PC-3 (cell line): ENCODE data around the gene DCTN3. TPM values are rescaled to one million over a fixed set of nuclear protein-coding genes. Genes with fewer than 3 reads are reported as not detected.

ENCODE experiments used
- ATAC-seq: fragments of 200-7000 bp; cut with Tn5 transposase; 2 replicates; pipeline ENCODE4 v1.9.1; 2020; ENCODE audit warnings: mild to moderate bottlenecking, moderate library complexity
- BruUV-seq: library from RNA; stranded (reverse); fragments of 400-500 nt; replicated peaks from 2 replicates; lab custom pipeline; 2021; lab: Mats Ljungman, UMichigan
- CTCF ChIA-PET: fragments of 300-600 bp; sonication (Branson Sonifier 250); formaldehyde crosslinking; loops from one replicate; lab custom pipeline; 2022; ENCODE audit warnings: antibody characterized with exemption; lab: Charles Lee
- POLR2A ChIA-PET: fragments of 300-600 bp; sonication (Branson Sonifier 250); formaldehyde crosslinking; loops from one replicate; lab custom pipeline; 2022; ENCODE audit warnings: antibody characterized with exemption; ENCODE audit not compliant: unreplicated experiment; lab: Charles Lee
- DNase-seq: peaks from one replicate; pipeline ENCODE4 v3.0.0-alpha.2; 2015
- H2AFZ ChIP-seq: fragments of 300-600 bp; sonication (generic); 2 replicates; pipeline ENCODE4 v1.6.0; 2016; ENCODE audit warnings: antibody characterized with exemption, low read length
- H3F3A ChIP-seq: fragments of 300-600 bp; sonication (generic); one replicate; pipeline ENCODE4 v1.6.0; 2017; ENCODE audit warnings: antibody characterized with exemption, low read length, control low read depth, mild to moderate bottlenecking; ENCODE audit not compliant: unreplicated experiment
- H3K27ac ChIP-seq: fragments of 300-600 bp; sonication (generic); 2 replicates; pipeline ENCODE4 v1.5.1; 2016; ENCODE audit warnings: mild to moderate bottlenecking, low read length
- H3K27me3 ChIP-seq: fragments of 300-600 bp; sonication (generic); 2 replicates; pipeline ENCODE4 v1.6.1; 2016; ENCODE audit warnings: low read length, mixed read lengths
- H3K36me3 ChIP-seq: fragments of 300-600 bp; sonication (generic); 2 replicates; pipeline ENCODE4 v1.6.1; 2016; ENCODE audit warnings: low read depth, mixed run types, low read length, mixed read lengths
- H3K4me1 ChIP-seq: fragments of 300-600 bp; sonication (generic); 2 replicates; pipeline ENCODE4 v1.5.1; 2016; ENCODE audit warnings: low read length; ENCODE audit not compliant: insufficient read depth
- H3K4me2 ChIP-seq: fragments of 300-600 bp; sonication (generic); 2 replicates; pipeline ENCODE4 v1.6.0; 2016; ENCODE audit warnings: low read length
- H3K4me3 ChIP-seq: fragments of 300-600 bp; sonication (generic); 2 replicates; pipeline ENCODE4 v1.5.1; 2016; ENCODE audit warnings: mild to moderate bottlenecking, low read length, mixed read lengths
- H3K79me2 ChIP-seq: fragments of 300-600 bp; sonication (generic); 2 replicates; pipeline ENCODE4 v1.6.1; 2017; ENCODE audit warnings: low read length, mixed read lengths
- H3K9ac ChIP-seq: fragments of 300-600 bp; sonication (generic); 2 replicates; pipeline ENCODE4 v1.6.0; 2016; ENCODE audit warnings: mild to moderate bottlenecking, low read length
- H3K9me2 ChIP-seq: fragments of 300-600 bp; sonication (generic); replicated peaks from 2 replicates; pipeline ENCODE4 v1.6.1; 2016; ENCODE audit warnings: mixed run types, low read length, mixed read lengths
- H3K9me3 ChIP-seq: fragments of 300-600 bp; sonication (generic); 2 replicates; pipeline ENCODE4 v1.6.1; 2016; ENCODE audit warnings: low read length, mixed read lengths
- H4K20me1 ChIP-seq: fragments of 300-600 bp; sonication (generic); 2 replicates; pipeline ENCODE4 v1.6.1; 2016; ENCODE audit warnings: low read length, mixed read lengths
- CTCF ChIP-seq: fragments of 300-600 bp; sonication (generic); conservative IDR thresholded peaks from 2 replicates; pipeline ENCODE4 v1.5.1; 2017; ENCODE audit warnings: antibody characterized with exemption, low read depth, mild to moderate bottlenecking, low read length
- EZH2 ChIP-seq: fragments of 300-600 bp; sonication (generic); IDR thresholded peaks from one replicate; pipeline ENCODE4 v1.6.1; 2017; ENCODE audit warnings: antibody characterized with exemption, mild to moderate bottlenecking, low read length; ENCODE audit not compliant: unreplicated experiment
- EZH2phosphoT487 ChIP-seq: fragments of 300-600 bp; sonication (generic); IDR thresholded peaks from 2 replicates; pipeline ENCODE4 v1.6.1; 2018; ENCODE audit warnings: mild to moderate bottlenecking, antibody characterized with exemption, low read length, borderline replicate concordance
- intact Hi-C: fragments of 100-400 bp; cut with micrococcal nuclease; formaldehyde crosslinking; loops from 2 replicates; pipeline ENCODE4 v1.9.0; 2023
- total RNA-seq: library from RNA; depleted of rRNA; stranded (reverse); fragments of >200 nt; gene quantifications from 2 replicates; pipeline ENCODE4 v1.2.3, GENCODE V29; 2014

Gene DCTN3
- total RNA-seq, 1 experiment from 2014 or later: 102 TPM

- intact Hi-C loops: loop anchor here (2.0 to 5.0 kb wide), 3 partner anchors 88 to 186 kb away; no protein-coding TSS in a partner anchor
- no peak overlapping the region for H3K9ac ChIP-seq
- TF ChIP-seq EZH2: no peak
- TF ChIP-seq EZH2phosphoT487: no peak
- TF ChIP-seq CTCF: no peak
- BruUV-seq: no TSS peak
- H3K27me3 ChIP-seq: peaks cover 55% of the 10 kb centered on the region
- no peak overlapping the region for H3K27ac ChIP-seq
- H3K9me2 ChIP-seq: no peaks in the 10 kb centered on the region
- no peak overlapping the region for H3K4me3 ChIP-seq
- no peak for ATAC-seq
- no peaks in the 10 kb centered on the region for H4K20me1 ChIP-seq
- H2AFZ ChIP-seq: no peak overlapping the region
- H3K79me2 ChIP-seq: no peaks in the 10 kb centered on the region
- no peaks in the 10 kb centered on the region for H3K4me1 ChIP-seq
- DNase-seq: no peak
- H3K9me3 ChIP-seq: no peaks in the 10 kb centered on the region
- no peaks in the 10 kb centered on the region for H3F3A ChIP-seq
- no peak overlapping the region for H3K4me2 ChIP-seq
- ChIA-PET CTCF (interaction anchor here (1.9 kb wide), 1 partner anchor 187 kb away, joined by 15 read pairs; no protein-coding TSS in a partner anchor), POLR2A (no interaction called here)
- no peaks in the 10 kb centered on the region for H3K36me3 ChIP-seq
Observed at GRCh38 chr9:34590381-34591247, 29.7 kb downstream of the DCTN3 start.

- no peak for DNase-seq
- Histone ChIP-seq H3K27me3 (peaks cover 55% of the 10 kb centered on the region), H3K36me3 (no peaks in the 10 kb centered on the region), H3K79me2 (no peaks in the 10 kb centered on the region), H3K9me3 (no peaks in the 10 kb centered on the region), H3K4me1 (no peaks in the 10 kb centered on the region), H4K20me1 (no peaks in the 10 kb centered on the region), H3K4me3 (no peak within 1 kb of the TSS), H3K9me2 (no peaks in the 10 kb centered on the region), H3K27ac (no peak within 1 kb of the TSS), H2AFZ (no peak within 1 kb of the TSS), H3F3A (no peaks in the 10 kb centered on the region), H3K4me2 (no peak within 1 kb of the TSS), H3K9ac (no peak within 1 kb of the TSS)
- ChIA-PET CTCF (no interaction called here), POLR2A (no interaction called here)
- BruUV-seq: no TSS peak
- ATAC-seq: no peak
- TF ChIP-seq CTCF: no peak
- no peak for TF ChIP-seq EZH2phosphoT487
- no peak for TF ChIP-seq EZH2
- intact Hi-C loops: loop anchor here (2.0 to 5.0 kb wide), 3 partner anchors 88 to 185 kb away; no protein-coding TSS in a partner anchor
Observed at GRCh38 chr9:34589636-34590380, 30.5 kb downstream of the DCTN3 start, which contains the start of gene CNTFR. TSS of gene CNTFR (minus strand) at chr9:34589724. CDS start at chr9:34568981, 20,743 bp downstream.
